Muscle layer of duodenum (tissue), 2 donors: ENCODE measurements around the gene FOLR3.

ENCODE experiments used
- H3K27ac ChIP-seq: one replicate; pipeline ENCODE4 v1.7.0; 2013; ENCODE audit warnings: mild to moderate bottlenecking, low read length
- H3K27me3 ChIP-seq: one replicate; pipeline ENCODE4 v1.7.0; 2013; ENCODE audit warnings: low read depth, mild to moderate bottlenecking, control low read depth, low read length
- H3K36me3 ChIP-seq, 2 donors: one replicate each; pipeline ENCODE4 v1.7.0; 2013; ENCODE audit warnings: low read length in 2 of 2, control low read depth in 1 of 2, mild to moderate bottlenecking in 1 of 2; ENCODE audit not compliant: insufficient read depth in 2 of 2, control insufficient read depth in 1 of 2
- H3K4me1 ChIP-seq, 2 donors: one replicate each; pipeline ENCODE4 v1.7.0; 2013; ENCODE audit warnings: low read length in 2 of 2, mild to moderate bottlenecking in 2 of 2, control low read depth in 1 of 2, moderate library complexity in 1 of 2; ENCODE audit not compliant: insufficient read depth in 2 of 2, control insufficient read depth in 1 of 2
- H3K4me3 ChIP-seq, 2 donors: one replicate each; pipeline ENCODE4 v1.7.0; 2013; ENCODE audit warnings: low read length in 2 of 2, low read depth in 1 of 2, mild to moderate bottlenecking in 1 of 2
- H3K9me3 ChIP-seq, 2 donors: one replicate each; pipeline ENCODE4 v1.7.0; 2013; ENCODE audit warnings: low read length in 2 of 2, control low read depth in 1 of 2, mild to moderate bottlenecking in 1 of 2; ENCODE audit not compliant: control insufficient read depth in 1 of 2
- donor health status: healthy.

Gene FOLR3

DNA sequence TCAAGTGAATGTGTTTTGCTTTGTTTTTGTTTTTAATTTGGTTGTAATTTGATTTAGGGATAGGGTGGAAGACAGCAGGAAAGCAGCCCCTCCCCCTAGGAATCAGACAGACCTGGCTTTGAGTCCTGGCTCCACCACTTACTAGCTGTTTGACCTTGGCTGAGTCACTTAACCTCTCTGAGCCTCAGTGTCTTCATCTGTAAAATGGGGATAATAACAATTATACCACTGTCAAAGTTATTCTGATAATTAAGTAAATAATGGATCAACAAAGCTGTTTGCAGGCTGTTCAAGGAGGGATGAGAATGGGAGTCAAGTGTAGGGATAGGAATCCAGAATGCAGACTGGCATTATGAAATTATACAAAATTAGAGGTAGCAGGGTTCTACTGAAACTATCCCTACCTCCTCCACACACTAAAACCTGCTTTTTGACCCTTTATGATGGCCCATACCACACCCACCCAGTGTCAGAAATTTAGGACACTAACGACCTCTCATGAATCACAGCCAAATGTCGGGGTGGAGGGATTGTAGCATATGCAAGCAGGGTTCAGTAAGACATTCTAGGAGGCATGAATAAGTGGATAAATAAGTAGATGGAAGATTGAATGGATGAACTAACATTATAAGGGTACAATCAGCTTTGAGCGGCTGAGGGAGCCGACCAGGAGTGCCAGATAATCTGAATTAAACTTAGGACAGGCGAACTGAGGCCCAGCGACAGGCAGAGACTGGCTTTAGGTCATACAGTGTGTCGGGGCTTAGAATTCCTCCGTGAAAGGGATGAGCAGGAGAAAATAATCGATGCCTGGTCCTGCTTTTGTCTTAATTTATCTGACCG is 24.0 kb upstream of the FOLR3 start:
- Histone ChIP-seq H3K4me3 (peak overlapping the region; percentile 61 to 87), H3K9me3 (no peaks in the 10 kb centered on the region), H3K36me3 (peaks cover 3 to 15% of the 10 kb centered on the region in 2 donors), H3K4me1 (peaks cover 6% of the 10 kb centered on the region in 2 donors), H3K27ac (peak overlapping the region; percentile 100), H3K27me3 (no peaks in the 10 kb centered on the region)

- Histone ChIP-seq H3K27ac (peak within 1 kb of the TSS; percentile 100), H3K4me1 (peaks cover 6% of the 10 kb centered on the region in 2 donors), H3K36me3 (peaks cover 2 to 15% of the 10 kb centered on the region in 2 donors), H3K27me3 (no peaks in the 10 kb centered on the region), H3K4me3 (peak within 1 kb of the TSS; percentile 61 to 87), H3K9me3 (no peaks in the 10 kb centered on the region)
These were observed 23.2 kb upstream of the FOLR3 start, which contains the start of gene ANAPC15 for GRCh38 chr11:72112143-72112977. ANAPC15 (minus strand) TSS chr11:72112695; CDS start chr11:72111276, 1,419 bp downstream.

- peak overlapping the region; percentile 61 to 87 for H3K4me3 ChIP-seq
- no peaks in the 10 kb centered on the region for H3K9me3 ChIP-seq
- peaks cover 6% of the 10 kb centered on the region in 2 donors for H3K4me1 ChIP-seq
- peak overlapping the region; percentile 100 for H3K27ac ChIP-seq
- peaks cover 0 to 15% of the 10 kb centered on the region in 2 donors for H3K36me3 ChIP-seq
- H3K27me3 ChIP-seq: no peaks in the 10 kb centered on the region
These were observed 22.3 kb upstream of the FOLR3 start for GRCh38 chr11:72112978-72113808.

- H3K36me3 ChIP-seq: peaks cover 0 to 11% of the 10 kb centered on the region in 2 donors
- no peak overlapping the region for H3K27ac ChIP-seq
- H3K4me3 ChIP-seq: no peak overlapping the region
- peaks cover 6% of the 10 kb centered on the region in 2 donors for H3K4me1 ChIP-seq
- H3K9me3 ChIP-seq: no peaks in the 10 kb centered on the region
- H3K27me3 ChIP-seq: no peaks in the 10 kb centered on the region
These were observed 21.0 kb upstream of the FOLR3 start for GRCh38 chr11:72114570-72114969.

DNA sequence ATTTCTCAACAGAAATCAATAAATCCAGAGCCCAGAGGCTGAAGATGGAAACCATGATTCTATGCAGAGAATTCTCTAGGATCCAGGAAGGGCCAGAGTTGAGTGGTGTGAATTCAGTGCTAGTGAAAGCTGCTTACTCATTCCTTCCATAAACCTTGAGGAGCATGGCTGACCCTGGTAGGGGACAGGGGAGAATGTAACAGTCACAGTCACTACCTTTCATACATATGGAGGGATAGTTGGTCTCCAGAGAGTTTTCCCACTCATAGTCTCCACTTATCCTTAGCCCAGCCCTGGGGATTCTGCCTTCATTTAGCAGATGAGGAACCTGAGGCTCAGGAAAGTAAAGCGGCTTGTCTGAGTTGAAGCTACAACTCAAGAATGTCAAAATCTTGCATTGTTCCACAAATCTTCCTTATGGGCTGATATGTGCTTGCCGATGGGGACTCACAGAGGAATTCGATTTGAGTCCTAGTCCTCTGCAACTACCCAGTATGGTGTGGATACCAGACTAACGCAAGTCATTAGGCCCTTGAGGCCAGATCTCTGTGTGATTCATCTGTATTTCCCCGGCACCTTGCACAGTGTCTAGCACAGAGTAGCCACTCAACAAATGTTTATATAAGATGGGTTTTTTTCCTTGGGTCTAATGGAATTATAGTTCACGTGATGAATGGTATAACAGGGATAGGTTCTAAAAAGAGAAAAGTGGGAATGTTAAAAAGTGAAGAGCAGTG is 19.3 kb upstream of the FOLR3 start:
- Histone ChIP-seq H3K9me3 (no peaks in the 10 kb centered on the region), H3K4me3 (no peak overlapping the region), H3K27ac (no peak overlapping the region), H3K27me3 (no peaks in the 10 kb centered on the region), H3K36me3 (peaks cover 0 to 6% of the 10 kb centered on the region in 2 donors), H3K4me1 (peaks cover 6% of the 10 kb centered on the region in 2 donors)

- Histone ChIP-seq H3K27me3 (no peaks in the 10 kb centered on the region), H3K4me1 (no peaks in the 10 kb centered on the region), H3K9me3 (no peaks in the 10 kb centered on the region), H3K36me3 (no peaks in the 10 kb centered on the region), H3K4me3 (no peak overlapping the region), H3K27ac (no peak overlapping the region)
These were observed 16.3 kb upstream of the FOLR3 start for GRCh38 chr11:72119198-72119597.

DNA sequence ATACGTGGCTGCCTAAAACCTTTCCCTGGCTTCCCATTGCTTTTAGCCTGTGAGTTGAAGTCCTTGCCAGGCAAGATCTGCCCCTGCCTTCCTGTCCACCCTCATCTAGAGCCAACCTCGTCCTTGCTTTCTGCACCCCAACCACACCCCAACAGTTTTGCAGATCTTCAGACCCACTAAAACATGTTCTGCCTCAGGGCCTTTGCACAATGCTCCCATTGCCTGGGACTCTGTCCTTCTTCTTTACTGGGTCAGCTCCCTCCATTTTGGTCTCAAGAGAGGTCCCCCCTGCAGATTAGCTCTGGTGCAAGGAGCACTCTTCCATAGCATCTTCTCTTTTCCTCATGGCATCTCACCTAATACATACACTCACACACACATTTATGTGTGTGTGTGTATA is 14.6 kb upstream of the FOLR3 start:
- no peaks in the 10 kb centered on the region for H3K9me3 ChIP-seq
- no peaks in the 10 kb centered on the region for H3K4me1 ChIP-seq
- H3K27ac ChIP-seq: no peak overlapping the region

DNA sequence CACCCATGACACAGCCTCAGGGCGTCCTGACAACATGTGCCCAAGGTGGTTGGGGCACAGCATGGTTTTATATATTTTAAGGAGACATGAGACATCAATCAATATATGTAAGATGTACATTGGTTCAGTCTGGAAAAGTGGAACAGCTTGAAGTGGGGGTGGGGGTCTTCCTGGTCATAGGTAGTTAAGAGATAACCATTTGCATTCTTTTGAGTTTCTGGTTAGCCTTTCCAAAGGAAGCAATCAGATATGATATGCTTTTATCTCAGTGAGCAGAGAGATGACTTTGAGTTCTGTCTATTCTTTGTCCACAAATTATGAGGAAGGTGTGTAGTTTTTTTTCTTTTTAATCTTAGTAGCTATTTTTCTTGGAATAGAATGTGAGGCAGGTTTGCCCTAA is 12.9 kb upstream of the FOLR3 start:
- no peaks in the 10 kb centered on the region for H3K4me1 ChIP-seq
- H3K9me3 ChIP-seq: no peaks in the 10 kb centered on the region
- H3K36me3 ChIP-seq: no peaks in the 10 kb centered on the region
- H3K4me3 ChIP-seq: no peak overlapping the region
- H3K27ac ChIP-seq: no peak overlapping the region
- no peaks in the 10 kb centered on the region for H3K27me3 ChIP-seq

More for the DNA sequence above, 14.6 kb upstream of the FOLR3 start:
- Histone ChIP-seq H3K4me3 (no peak overlapping the region), H3K27me3 (no peaks in the 10 kb centered on the region), H3K36me3 (no peaks in the 10 kb centered on the region)

DNA sequence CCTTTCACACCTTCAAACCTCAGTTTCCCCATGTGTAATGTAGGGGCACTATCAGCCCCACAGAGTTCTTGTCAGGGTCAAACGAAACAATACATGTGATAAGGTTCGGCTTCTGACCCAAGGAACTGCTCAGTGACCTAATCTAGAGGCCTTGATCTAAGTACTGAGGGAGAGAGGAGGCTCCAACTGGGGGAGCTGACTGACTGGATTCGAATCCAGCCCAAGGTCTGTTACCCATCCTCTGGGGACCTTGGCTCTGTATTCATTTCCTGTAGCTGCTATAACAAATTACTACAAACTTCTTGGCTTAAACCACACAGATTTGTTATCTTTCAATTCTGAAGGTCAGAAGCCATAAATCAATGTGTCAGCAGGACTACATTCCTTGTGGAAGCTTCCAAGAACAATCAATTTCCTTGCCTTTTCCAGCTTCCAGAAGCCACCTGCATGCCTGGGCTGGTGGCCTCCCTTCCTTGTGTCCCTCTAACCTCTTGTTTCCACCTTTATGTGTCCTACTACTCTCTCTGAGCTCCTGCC is 12.3 kb upstream of the FOLR3 start:
- no peak overlapping the region for H3K27ac ChIP-seq
- no peaks in the 10 kb centered on the region for H3K9me3 ChIP-seq
- H3K4me3 ChIP-seq: no peak overlapping the region
- no peaks in the 10 kb centered on the region for H3K4me1 ChIP-seq
- H3K27me3 ChIP-seq: no peaks in the 10 kb centered on the region
- no peaks in the 10 kb centered on the region for H3K36me3 ChIP-seq

- Histone ChIP-seq H3K4me3 (no peak overlapping the region), H3K36me3 (no peaks in the 10 kb centered on the region), H3K9me3 (no peaks in the 10 kb centered on the region), H3K4me1 (no peaks in the 10 kb centered on the region), H3K27ac (no peak overlapping the region), H3K27me3 (no peaks in the 10 kb centered on the region)
These were observed 11.5 kb upstream of the FOLR3 start for GRCh38 chr11:72124046-72124445.
